ENCODE data around the gene MRPS25.

GRCh38 chr3:15045667-15046066, 19.4 kb downstream of the MRPS25 start:
- TF ChIP-seq POLR2A (IDR thresholded peaks at IDR 0.05; ENCODE audit: low read length) (no peak), GATA1 (IDR thresholded peaks at IDR 0.05; ENCODE audit: low read depth, low read length) (no peak)
